Femur (tissue), 1 donor: ENCODE results near the gene TCAF2.
"Not testable (repeated sequence)": the region's sequence is repeated elsewhere in the genome, so short reads cannot be mapped to it uniquely, and the experiment has no call there.

Source experiments
- DNase-seq: peaks from one replicate; pipeline ENCODE4 v3.0.0-alpha.2; 2017

TCAF2 gene

DNA sequence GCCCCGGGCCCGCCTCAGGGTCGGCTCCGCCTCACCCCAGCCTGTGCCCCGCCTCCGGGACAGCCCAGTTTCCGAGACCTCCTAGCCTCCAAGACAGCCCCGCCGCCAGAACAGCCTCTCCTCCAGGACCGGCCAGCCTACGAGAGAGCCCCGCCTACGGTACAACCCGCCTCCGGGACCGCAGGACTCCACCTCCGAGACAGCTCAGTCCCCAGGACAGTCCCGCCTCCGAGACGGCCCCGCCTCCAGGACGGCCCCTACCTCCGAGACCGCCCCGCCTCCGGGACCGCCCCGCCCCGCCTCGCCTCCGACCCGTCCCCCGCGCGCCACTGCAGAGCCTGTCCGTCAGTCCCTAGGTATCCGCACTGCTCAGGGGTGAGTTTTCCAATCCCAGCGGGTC is at the start of gene TCAF2:
Gene TCAF2 (plus strand): TSS at position 329 of the 400 bp plus-strand sequence.
- not testable (repeated sequence) for DNase-seq

DNA sequence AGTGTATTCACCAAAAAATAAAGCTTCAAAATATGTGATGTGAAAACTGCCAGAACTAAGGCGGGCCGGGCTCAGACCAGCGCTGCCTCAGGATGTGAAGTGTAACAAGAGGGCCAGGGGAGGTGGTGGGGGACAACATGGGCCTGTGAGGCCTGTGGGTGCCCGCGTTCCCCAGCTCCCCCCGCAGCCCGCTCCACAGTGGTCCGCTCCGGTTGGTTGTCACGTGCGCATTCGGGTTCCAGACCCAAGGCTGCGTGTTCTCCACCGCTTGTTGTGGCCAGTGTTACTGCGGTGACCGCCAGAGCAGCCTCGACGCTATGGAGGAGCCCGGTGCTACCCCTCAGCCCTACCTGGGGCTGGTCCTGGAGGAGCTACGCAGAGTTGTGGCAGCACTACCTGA is 49.3 kb upstream of the TCAF2 start, which contains the start of gene CTAGE15:
Gene CTAGE15 (plus strand): TSS at position 301 of the 400 bp plus-strand sequence. CDS start 17 bp downstream, at position 318.
- DNase-seq, result not testable (repeated sequence)

DNA sequence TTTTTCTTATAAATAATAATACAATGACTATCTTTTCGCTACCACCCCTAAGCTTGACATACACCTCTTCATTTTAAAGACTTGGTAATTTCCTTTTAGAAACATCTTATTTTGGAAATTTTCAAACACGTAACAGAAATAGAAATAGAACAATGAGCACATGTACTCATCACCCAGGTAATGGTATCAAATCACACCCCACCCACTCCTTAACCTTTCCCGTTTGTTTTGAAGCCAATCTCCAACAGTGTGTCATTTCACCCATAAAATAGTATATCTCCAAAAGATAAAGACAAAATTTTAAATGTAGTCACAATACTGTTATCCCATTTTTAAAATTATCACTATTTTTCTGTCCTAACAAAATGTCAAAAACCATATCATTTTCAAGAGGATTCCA is 32.6 kb upstream of the TCAF2 start:
- DNase-seq, result not testable (repeated sequence)

DNA sequence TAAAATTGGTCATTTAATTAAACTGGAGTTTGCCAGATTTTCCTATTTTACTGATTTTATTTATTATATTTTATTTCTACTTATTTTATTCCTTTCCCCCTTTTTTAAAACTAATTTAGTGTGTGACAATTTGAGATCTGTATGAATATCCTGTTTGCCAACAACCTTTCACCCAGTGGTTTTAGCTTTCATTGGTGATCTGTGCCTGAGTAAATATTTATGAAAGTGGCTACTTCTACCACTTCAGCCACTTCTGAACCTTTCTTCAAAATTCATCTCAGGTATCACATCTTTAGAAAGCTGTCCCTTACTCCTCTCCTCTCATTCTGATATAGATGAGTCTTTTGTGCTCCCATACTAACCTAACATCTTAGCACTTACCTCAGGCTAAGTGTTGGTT is 30.9 kb upstream of the TCAF2 start:
- DNase-seq, result not testable (repeated sequence)

DNA sequence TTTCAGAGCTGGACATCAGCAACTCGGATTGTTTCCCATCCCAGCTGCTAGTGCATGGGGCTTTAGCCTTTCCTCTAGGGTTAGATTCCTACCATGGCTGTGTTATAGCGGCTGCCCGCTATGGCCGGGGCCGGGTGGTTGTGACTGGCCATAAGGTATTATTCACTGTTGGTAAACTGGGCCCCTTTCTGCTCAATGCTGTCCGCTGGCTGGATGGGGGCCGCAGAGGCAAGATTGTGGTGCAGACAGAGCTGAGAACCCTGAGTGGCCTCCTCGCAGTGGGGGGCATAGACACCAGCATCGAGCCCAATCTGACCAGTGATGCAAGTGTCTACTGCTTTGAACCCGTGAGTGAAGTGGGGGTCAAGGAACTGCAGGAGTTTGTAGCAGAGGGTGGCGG is 22.7 kb upstream of the TCAF2 start:
- not testable (repeated sequence) for DNase-seq

DNA sequence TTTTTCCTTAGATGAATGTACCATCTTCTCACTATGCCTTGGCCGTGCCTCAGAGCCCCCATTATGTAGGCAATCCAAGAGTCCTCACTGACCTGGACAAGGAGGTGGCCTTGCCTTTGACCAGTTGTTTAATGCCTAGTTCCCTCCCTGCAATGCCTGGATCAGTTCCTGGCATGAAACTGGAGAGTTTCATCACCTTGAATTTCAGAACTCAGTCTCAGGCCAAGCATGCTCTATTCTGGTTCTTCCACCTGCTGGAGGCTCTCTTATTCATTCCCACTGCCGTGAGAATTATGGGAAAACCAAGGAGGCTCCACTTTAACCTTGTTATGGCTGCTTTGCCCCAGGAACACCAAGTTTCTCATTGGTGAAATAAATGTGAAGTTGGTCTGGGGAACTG is 17.2 kb upstream of the TCAF2 start:
- not testable (repeated sequence) for DNase-seq

DNA sequence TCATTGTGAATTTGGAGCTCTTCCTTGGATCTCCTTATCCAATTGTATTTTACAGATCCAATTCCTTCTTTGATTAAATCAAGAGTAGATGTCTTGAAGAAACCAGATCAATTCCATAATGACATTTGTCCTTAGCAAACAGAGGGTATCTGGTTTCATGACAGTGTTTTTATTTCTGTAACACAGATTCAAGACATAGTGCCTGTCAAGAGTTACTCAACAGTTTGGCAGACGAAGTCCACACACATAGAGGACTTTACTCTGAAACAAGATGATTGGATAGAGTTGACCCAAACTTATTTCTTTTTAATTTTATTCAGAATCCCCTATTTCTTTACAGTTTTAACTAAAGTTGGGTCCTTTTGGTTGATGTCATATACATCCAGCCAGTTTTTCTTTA is 14.7 kb upstream of the TCAF2 start:
- DNase-seq, result not testable (repeated sequence)

DNA sequence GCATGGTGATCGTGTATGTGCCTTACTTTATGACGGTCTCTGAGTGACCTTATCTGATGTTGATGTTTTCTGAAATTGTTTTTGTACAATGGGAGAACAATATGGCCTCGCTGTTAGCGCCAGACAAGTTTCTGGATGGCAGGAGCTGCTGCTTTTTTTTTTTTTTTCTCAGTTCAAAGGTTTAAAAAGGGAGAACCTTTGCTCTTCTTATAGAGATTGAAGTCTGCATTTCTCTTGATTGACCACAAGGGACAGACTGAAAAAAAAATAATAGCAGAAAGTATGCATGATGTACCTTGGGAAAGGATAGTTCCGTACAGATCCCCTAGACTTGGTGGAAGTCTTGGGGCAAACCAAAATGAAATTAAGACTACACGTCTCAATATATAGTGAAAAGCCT is 5.2 kb upstream of the TCAF2 start:
- DNase-seq, result not testable (repeated sequence)

DNA sequence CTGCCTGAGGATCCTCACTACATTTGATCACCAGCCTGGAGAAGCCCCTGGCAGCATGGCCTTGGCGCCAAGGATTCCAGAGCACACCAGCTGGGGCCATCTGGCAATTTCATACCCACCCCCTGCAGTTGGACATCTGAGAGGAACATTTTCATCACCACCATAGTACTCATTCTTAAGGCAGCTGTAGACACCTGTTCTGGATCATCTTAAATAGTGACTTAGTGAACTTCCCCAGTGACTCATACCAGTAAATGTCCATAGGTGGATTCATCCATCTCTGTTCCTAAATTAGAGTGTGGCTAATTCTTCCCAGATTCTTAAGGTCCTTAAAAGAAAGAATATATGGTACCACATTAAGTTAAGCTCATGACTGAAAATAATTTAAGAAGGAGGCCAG is 3.6 kb upstream of the TCAF2 start:
- DNase-seq, result not testable (repeated sequence)

DNA sequence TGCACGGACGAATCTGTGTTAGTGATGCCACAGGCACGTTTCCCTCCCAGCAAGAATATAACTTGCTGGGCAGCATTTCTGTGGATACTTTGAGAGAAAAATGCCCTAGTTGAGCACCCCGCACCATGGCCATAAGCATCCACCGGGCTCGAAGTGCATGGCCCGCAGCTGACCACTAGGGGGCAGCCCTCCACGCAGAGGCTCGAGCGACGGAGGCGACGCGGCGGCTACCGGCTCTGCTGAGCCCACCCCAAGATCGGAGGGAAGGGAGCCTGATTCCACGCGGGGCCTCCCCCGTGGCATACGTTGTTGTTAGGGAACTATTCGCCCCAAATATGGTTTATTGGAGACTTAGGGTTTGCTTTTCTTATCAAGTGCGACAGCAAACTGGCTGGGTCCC is 716 bp upstream of the TCAF2 start:
- DNase-seq, result not testable (repeated sequence)

DNA sequence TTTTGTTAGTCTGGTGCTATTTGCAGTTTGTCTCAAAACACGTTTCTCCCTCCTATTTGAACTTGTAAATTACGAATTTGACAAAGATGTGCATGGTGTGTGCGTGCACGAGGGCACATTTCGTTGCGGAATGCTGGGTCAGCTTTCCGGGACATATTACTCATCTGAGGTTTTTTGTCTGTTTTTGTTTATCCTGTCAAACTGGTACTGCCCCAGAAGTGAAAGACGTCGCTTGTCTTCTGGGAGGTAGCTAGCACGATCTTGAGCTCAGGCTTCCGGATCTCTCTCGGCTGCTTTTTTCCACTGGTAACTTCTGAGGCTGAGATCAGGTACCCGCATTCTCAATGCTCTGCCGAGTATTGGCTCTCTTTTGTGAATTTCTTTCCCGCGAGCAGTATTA is 401 bp downstream of the TCAF2 start:
- DNase-seq, result not testable (repeated sequence)

DNA sequence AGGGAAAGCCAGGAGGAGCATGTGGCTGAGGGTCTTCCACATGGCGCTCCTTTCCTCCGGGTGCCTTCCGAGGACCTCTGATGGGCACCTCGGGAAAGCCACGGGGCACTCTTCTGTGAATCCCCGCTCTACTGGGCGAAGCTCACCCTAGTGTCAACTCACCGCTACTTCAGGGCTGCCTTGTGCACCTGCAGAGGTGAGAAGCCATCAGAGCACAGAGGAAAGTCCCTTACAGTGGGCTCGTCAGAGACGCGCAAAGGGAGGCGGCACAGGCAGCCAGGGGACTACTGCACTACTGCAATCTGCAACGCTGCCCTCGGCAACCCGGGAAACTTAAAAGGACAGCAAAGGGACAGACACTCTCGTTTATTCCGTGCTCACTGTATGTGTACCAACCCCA is 1.4 kb downstream of the TCAF2 start:
- DNase-seq, result not testable (repeated sequence)

DNA sequence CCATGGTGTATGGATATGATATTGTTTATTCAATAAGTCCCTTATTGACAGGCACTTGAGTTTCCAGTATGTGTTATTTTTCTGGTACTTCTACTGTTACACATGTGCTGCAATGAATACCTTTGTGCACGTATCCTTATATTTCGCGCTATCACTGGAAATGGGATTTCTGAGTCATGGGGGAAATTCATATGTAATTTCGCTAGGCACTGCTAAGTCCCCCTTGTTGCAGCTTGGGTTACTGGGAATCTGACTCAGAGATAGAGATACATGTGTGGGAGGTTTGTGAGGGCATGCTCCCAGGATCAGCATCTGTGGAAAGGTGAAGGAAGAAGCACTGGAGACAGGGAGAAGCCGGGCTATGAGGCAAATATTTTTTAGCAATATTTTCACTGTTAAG is 9.9 kb downstream of the TCAF2 start:
- not testable (repeated sequence) for DNase-seq

DNA sequence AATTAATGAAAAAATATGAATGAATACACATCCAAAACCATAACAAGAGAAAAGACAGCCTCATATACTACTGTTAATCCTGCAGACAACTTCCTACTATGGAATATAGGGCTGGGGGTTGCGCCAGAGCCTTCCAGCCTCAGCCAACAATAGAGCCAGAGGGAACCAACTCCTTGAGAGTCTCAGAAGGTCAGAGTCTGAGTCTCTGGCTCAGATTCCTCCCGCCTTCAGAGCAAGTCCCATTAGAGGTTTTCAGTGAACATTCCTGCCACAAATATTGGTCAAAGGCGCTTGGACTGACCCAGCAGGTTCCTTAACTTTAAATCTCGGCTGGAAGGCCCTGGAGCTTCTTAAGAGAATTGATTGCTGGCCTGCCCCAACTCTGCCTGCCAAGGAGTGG is 11.7 kb downstream of the TCAF2 start:
- DNase-seq, result not testable (repeated sequence)

DNA sequence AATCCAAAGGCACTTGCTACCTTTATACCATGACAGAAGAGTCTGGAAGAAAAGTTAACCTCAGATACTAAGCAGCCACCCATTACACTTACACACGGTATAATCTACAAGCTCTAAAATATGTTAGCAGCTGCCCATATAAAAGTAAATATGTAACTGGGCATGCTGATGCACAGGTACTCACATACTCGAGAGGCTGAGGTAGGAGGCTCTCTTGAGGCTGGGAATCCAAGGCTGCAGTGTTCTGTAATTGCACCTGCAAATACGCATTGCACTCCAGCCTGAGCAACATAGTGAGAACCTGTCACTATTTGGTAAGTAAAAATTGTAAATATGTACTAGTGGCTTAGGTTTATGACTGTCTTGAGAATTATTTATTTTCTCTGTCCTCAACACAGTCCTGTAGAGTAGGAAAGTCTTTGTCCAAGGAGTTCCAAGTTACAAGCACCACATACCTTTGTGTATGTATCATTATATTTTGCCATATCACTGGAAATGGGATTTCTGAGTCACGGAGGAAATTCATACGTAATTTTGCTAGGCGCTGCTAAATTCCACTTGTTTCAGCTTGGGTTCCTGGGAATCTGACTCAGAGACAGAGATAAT is 12.3 kb downstream of the TCAF2 start:
- not testable (repeated sequence) for DNase-seq

DNA sequence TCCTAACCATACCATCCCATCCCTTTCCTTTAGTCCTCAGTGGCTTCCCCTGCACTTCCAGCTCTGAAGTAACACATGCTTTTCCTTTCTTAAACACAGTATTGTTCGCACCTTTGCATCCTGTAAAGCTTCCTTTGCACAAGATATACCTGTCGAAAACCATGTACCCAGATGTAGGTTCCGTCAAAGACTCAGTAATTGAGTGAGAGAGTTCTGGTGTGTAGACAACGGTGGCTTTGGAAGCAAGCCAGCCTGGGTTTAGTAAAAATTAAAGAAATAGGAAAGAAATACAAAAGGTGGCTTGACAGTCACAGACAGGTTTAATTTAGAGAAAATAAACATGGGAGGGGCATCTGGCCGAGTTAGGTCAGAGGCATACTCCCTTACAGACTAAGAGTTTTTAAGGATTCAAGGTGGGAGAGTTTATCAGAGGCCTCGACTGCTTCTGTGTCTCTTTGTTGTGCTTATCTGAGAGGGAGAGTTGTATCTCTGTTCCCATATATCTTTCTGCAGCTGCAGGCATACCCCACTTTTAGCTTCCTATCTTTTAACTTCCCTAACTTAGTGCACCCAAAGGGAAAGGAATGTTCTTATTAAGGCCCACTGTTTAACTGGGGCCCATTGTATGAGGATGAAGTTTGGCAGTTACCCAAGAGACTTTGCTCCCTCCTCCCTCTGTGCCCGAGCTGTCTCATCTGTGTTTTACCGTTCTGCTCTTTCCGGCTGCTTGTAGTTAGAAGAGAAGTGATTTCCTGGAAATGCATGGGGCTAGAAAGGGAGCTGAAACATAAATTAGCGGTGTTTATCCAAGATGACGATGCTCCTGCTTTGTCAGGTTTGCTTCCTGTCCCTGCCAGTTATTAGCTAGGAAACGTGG is 14.8 kb downstream of the TCAF2 start:
- DNase-seq, result not testable (repeated sequence)

DNA sequence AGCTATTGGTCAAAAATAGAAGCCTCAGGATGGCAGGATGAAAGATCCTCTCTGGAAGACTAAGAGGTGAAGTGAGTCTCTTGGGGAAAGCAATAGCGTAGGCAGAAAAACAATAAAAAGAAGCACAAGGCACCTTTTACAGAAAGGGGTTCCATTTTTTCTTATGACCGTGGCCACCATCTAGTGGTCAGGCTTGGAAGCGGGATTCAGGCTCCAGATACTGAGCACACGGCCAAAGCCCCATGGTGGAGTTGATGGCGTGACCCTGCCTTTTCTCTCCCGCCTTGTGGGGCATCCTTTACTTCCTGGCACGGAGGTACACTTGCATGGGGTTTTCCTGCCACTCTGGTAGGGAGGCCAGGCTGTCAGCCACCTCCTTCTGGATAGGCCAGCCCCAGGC is 18.6 kb downstream of the TCAF2 start:
- not testable (repeated sequence) for DNase-seq

DNA sequence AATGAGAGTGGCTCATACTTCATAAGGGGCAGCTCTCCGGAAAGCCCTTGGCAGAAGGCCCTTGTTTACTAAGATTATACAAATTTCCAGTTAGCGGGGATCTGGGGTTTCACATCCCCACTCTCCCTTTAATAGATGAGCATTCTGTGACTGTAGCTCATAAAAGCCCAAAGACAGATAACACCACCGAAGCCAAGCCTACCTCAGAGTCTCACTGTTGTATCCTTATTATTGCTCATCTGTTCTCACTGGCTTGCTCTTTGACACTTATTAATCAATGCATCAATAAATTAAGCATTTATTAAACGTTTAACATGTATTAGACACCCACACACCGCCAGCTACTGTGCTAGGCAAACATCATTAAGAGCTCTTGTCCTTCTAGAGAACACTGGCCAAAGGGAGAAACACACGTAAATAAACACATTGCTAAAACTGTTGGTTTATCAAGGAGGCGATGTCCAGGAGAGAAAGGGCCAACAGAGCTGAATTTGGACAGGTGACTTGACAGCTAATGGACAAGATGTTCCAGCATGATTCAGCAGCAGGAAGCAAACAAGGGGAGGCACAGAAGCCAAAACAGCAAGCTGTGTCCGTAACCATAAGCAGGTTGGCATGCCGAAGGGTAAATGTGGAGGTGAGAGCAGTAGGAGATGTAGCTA is 19.9 kb downstream of the TCAF2 start:
- not testable (repeated sequence) for DNase-seq

DNA sequence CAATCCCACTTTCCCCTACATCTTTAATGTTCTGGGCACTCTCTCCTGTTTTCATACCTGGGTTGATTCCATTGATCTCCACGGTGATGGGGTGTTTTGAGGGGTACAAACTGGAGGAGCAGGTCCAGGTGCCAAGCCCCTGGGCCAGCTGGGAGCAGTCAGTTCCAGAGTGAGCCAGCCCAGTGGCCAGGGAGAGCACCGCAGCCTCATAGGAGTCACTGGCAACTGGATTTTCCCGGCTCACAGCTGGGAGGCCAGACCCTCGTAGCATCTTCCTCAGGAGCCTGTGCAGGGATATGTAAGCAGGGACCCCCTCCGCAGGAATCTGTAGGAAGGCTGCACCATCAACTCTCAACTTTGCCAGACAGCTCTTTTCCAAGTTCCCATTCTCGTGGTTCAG is 25.8 kb downstream of the TCAF2 start:
- not testable (repeated sequence) for DNase-seq

DNA sequence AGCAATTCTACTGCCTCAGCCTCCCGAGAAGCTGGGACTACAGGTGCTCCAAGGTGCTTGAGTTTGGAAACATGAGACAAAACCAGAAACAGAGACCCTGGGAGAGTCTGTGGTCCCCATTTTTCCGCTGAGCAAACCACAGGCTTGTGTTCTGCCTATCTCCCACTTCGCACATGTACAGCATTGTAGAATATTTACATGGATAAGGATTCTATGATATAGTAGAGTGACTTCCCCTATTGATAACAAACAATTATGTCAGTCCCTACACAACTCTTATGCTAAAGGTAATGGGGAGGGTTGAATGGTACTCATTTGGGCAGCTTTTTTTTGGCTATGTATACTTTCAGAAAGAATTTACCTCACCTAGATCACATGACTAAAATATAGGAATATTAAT is 29.1 kb downstream of the TCAF2 start:
- DNase-seq, result not testable (repeated sequence)

DNA sequence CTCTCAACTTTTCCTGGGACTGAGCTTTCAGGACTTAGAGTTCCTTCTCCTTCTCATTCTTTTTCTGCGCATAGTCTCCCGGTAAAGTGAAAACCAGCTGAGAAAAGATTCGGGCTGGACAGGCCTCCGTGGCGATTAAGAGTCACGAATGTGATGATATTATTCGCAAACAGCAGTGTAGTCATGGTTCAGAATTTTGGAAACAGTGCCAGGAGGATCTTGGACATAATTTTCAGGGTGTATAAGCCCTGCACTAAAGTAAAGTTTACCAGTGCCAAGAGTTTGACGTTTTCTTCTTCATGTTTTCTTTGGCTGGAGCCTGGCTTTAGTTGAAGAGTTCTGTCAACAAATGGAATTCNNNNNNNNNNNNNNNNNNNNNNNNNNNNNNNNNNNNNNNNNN is 29.7 kb downstream of the TCAF2 start:
- not testable (repeated sequence) for DNase-seq
